ENCODE data around the gene MCCD1.

Gene MCCD1

DNA sequence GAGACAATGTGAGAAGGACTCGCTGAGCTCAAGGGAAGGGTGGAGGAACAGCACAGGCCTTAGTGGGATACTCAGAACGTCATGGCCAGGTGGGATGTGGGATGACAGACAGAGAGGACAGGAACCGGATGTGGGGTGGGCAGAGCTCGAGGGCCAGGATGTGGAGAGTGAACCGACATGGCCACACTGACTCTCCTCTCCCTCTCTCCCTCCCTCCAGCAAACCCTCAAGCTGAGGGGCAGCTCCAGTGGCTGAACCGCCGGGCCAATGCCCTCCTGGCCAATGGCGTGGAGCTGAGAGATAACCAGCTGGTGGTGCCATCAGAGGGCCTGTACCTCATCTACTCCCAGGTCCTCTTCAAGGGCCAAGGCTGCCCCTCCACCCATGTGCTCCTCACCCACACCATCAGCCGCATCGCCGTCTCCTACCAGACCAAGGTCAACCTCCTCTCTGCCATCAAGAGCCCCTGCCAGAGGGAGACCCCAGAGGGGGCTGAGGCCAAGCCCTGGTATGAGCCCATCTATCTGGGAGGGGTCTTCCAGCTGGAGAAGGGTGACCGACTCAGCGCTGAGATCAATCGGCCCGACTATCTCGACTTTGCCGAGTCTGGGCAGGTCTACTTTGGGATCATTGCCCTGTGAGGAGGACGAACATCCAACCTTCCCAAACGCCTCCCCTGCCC is 48.3 kb downstream of the MCCD1 start:
- TF ChIP-seq PRDM10 (tag by site-specific recombination; IDR thresholded peaks at IDR 0.05), result no peak
- no peak for TF ChIP-seq BCL6B (tag by site-specific recombination; IDR thresholded peaks at IDR 0.05)
- no peak for TF ChIP-seq ZNF791 (tag by site-specific recombination; IDR thresholded peaks at IDR 0.05)
- Histone ChIP-seq H3K4me1 (ENCODE audit: control insufficient read depth, insufficient read depth, low read length) (peaks cover 4% of the 10 kb centered on the region; the same call in 1 of the 2 replicates), H3K27ac (ENCODE audit: extremely low read depth, low read depth, low read length) (no peak overlapping the region), H3K9me3 (ENCODE audit: control insufficient read depth, insufficient read depth, low read depth, low read length) (no peaks in the 10 kb centered on the region), H3K4me3 (ENCODE audit: low read depth, low read length) (no peak overlapping the region), H3K36me3 (ENCODE audit: control insufficient read depth in 2 of 2, insufficient read depth in 1 of 2, low read length in 2 of 2) (no peaks in the 10 kb centered on the region)
- POLR2A ChIA-PET, result interaction anchor here (1.1 to 1.4 kb wide), 2 partner anchors 16 to 26 kb away, joined by 4 to 6 read pairs; partner anchors contain the start of gene NCR3
- CTCF ChIA-PET, result interaction anchor here (0.6 to 18.7 kb wide), 7 partner anchors 8 to 312 kb away, joined by 3 to 518 read pairs (median 5); partner anchors contain the start of genes LST1 and NCR3

DNA sequence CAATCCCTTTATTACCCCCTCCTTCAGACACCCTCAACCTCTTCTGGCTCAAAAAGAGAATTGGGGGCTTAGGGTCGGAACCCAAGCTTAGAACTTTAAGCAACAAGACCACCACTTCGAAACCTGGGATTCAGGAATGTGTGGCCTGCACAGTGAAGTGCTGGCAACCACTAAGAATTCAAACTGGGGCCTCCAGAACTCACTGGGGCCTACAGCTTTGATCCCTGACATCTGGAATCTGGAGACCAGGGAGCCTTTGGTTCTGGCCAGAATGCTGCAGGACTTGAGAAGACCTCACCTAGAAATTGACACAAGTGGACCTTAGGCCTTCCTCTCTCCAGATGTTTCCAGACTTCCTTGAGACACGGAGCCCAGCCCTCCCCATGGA is 48.8 kb downstream of the MCCD1 start:
- Histone ChIP-seq H3K9me3 (ENCODE audit: control insufficient read depth, insufficient read depth, low read depth, low read length) (no peaks in the 10 kb centered on the region), H3K4me1 (ENCODE audit: control insufficient read depth, insufficient read depth, low read length) (peaks cover 4% of the 10 kb centered on the region; the same call in 1 of the 2 replicates), H3K27ac (ENCODE audit: extremely low read depth, low read depth, low read length) (no peak overlapping the region), H3K4me3 (ENCODE audit: low read depth, low read length) (no peak overlapping the region), H3K36me3 (ENCODE audit: control insufficient read depth in 2 of 2, insufficient read depth in 1 of 2, low read length in 2 of 2) (no peaks in the 10 kb centered on the region)
- ChIA-PET CTCF (interaction anchor here (0.6 to 18.7 kb wide), 6 partner anchors 9 to 226 kb away, joined by 3 to 518 read pairs (median 8); partner anchors contain the start of genes LST1, LTA and NCR3), POLR2A (interaction anchor here (1.4 kb wide), 1 partner anchor 26 kb away, joined by 4 read pairs; no protein-coding TSS in a partner anchor)
- no peak for TF ChIP-seq ZNF2 (tag by site-specific recombination; IDR thresholded peaks at IDR 0.05)
- no peak for TF ChIP-seq ZNF785 (tag by site-specific recombination; IDR thresholded peaks at IDR 0.05)
- no peak for TF ChIP-seq BCL11B (tag by site-specific recombination; IDR thresholded peaks at IDR 0.05; ENCODE audit: low read depth)
- TF ChIP-seq ZBTB17 (tag by site-specific recombination; IDR thresholded peaks at IDR 0.05), result no peak
- no peak for TF ChIP-seq MYNN (tag by site-specific recombination; IDR thresholded peaks at IDR 0.05; ENCODE audit: borderline replicate concordance)
- no peak for TF ChIP-seq SETDB1 (IDR thresholded peaks at IDR 0.05; ENCODE audit: insufficient read length, low read length)
- TF ChIP-seq ZNF138 (tag by site-specific recombination; IDR thresholded peaks at IDR 0.05; ENCODE audit: borderline replicate concordance), result no peak
- no peak for TF ChIP-seq ZNF391 (tag by site-specific recombination; IDR thresholded peaks at IDR 0.05; ENCODE audit: borderline replicate concordance, low read depth)
- no peak for TF ChIP-seq ZNF501 (tag by site-specific recombination; IDR thresholded peaks at IDR 0.05)
- TF ChIP-seq ZNF23 (tag by site-specific recombination; IDR thresholded peaks at IDR 0.05; ENCODE audit: borderline replicate concordance), result no peak
- TF ChIP-seq ZBTB8A (tag by site-specific recombination; IDR thresholded peaks at IDR 0.05), result no peak
- TF ChIP-seq ZNF629 (tag by site-specific recombination; IDR thresholded peaks at IDR 0.05), result no peak
